ENCODE data around the gene PCSK4. TPM values are rescaled to one million over a fixed set of nuclear protein-coding genes. Genes with fewer than 3 reads are reported as not detected.
A peak's percentile ranks its signal among the peaks of the same experiment; 100 is the strongest.

Gene PCSK4
- total and polyA plus RNA-seq, 2 of the 13 experiments (the other 11 are each of a cell fraction or from before 2014, with no cell fraction given): 2.0 to 2.7 TPM

DNA sequence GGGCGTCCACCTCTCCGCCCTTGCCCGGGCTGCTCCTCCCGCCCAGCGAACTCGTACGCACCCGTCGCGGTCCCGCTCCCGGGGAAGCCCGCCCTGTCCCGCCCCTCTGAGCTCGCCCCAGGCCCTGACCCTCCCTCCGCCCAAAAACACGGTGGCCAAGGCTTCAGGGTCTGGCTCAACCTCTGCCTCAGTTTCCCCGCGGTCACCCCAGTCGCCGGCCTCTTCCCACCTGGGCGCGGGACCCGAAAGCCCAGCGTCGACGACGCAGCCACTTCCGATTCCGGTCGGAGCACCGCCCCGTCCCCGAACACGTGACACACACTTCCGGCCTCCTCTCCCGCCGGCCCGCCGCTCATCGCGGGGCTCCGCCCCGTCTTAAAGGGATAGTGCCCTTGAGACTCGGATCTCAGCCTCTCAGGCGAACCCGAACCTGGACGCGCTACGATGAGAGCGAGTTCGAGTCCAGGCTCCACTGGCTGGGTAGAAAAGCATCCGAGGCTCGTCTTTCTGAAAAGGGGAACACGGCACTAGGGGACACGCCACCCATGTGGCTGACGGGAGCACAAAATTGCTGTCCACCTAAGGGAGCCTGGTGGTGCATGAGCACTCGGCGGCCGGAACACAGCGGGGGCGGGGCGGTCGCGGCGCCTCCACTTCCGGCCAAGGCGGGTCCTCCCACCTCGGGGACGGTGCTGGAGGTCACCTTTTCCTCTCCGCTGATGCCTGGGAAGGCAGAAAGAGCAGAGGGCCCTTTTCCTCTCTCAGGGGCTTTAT is 11.0 kb downstream of the PCSK4 start, which contains the start of gene C19orf25 (continued):
- TF ChIP-seq, protein P1, sequence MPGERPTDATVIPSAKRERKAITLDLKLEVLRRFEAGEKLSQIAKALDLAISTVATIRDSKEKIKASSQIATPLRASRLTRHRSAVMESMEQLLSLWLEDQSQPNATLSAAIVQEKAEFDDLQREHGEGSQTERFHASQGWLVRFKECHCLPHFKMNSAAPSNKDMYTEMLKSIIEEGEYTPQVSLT (CRISPR knock-in tag; IDR thresholded peaks at IDR 0.05; ENCODE audit: borderline replicate concordance, low read depth): no peak
- TF ChIP-seq ZBTB7A (CRISPR knock-in tag; IDR thresholded peaks at IDR 0.05) (no peak), ZNF101 (CRISPR knock-in tag; IDR thresholded peaks at IDR 0.05; ENCODE audit: borderline replicate concordance, low read depth) (no peak), ZNF317 (CRISPR knock-in tag; IDR thresholded peaks at IDR 0.05) (no peak), SALL2 (CRISPR knock-in tag; IDR thresholded peaks at IDR 0.05) (no peak), ZNF567 (CRISPR knock-in tag; IDR thresholded peaks at IDR 0.05; ENCODE audit: borderline replicate concordance) (no peak), ZNF441 (CRISPR knock-in tag; IDR thresholded peaks at IDR 0.05; ENCODE audit: borderline replicate concordance) (peak; percentile 77; the same call in 1 of the 2 replicates), BRD4 (CRISPR knock-in tag; IDR thresholded peaks at IDR 0.05) (no peak), SKI (IDR thresholded peaks at IDR 0.05; ENCODE audit: partially characterized antibody) (peak; percentile 68), NFE2L2 (IDR thresholded peaks at IDR 0.05; ENCODE audit: low read length) (no peak), CBX2 (IDR thresholded peaks at IDR 0.05; ENCODE audit: low read depth, low read length) (no peak), CBX2 (CRISPR knock-in tag; IDR thresholded peaks at IDR 0.05; ENCODE audit: low read depth) (no peak), CBFB (CRISPR knock-in tag; IDR thresholded peaks at IDR 0.05) (no peak; the same call in 1 of the 2 replicates), ZBTB42 (CRISPR knock-in tag; IDR thresholded peaks at IDR 0.05) (no peak), KDM2A (CRISPR knock-in tag; IDR thresholded peaks at IDR 0.05; ENCODE audit: borderline replicate concordance, low read depth) (peak; percentile 63; the same call in 1 of the 2 replicates), ZNF552 (CRISPR knock-in tag; IDR thresholded peaks at IDR 0.05; ENCODE audit: borderline replicate concordance) (no peak), BHLHE40 (IDR thresholded peaks at IDR 0.05; ENCODE audit: low read length) (no peak; the same call in 1 of the 2 replicates), PCBP1 (IDR thresholded peaks at IDR 0.05; ENCODE audit: borderline replicate concordance, low read depth, low read length) (no peak)
- TF ChIP-seq, protein P2, sequence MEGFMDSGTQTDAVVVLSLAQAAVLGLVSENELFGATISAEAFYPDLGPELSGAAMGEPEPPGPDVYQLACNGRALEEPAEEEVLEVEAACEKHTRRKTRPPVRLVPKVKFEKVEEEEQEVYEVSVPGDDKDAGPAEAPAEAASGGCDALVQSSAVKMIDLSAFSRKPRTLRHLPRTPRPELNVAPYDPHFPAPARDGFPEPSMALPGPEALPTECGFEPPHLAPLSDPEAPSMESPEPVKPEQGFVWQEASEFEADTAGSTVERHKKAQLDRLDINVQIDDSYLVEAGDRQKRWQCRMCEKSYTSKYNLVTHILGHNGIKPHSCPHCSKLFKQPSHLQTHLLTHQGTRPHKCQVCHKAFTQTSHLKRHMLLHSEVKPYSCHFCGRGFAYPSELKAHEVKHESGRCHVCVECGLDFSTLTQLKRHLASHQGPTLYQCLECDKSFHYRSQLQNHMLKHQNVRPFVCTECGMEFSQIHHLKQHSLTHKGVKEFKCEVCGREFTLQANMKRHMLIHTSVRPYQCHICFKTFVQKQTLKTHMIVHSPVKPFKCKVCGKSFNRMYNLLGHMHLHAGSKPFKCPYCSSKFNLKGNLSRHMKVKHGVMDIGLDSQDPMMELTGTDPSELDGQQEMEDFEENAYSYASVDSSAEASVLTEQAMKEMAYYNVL (CRISPR knock-in tag; IDR thresholded peaks at IDR 0.05; ENCODE audit: borderline replicate concordance): 0 out of 2 replicates have a peak, but pooled peaks have one; percentile 31
- TF ChIP-seq, protein P3, sequence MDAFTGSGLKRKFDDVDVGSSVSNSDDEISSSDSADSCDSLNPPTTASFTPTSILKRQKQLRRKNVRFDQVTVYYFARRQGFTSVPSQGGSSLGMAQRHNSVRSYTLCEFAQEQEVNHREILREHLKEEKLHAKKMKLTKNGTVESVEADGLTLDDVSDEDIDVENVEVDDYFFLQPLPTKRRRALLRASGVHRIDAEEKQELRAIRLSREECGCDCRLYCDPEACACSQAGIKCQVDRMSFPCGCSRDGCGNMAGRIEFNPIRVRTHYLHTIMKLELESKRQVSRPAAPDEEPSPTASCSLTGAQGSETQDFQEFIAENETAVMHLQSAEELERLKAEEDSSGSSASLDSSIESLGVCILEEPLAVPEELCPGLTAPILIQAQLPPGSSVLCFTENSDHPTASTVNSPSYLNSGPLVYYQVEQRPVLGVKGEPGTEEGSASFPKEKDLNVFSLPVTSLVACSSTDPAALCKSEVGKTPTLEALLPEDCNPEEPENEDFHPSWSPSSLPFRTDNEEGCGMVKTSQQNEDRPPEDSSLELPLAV (CRISPR knock-in tag; conservative IDR thresholded peaks at IDR 0.05; ENCODE audit: low read depth): no peak
- TF ChIP-seq, protein P4, sequence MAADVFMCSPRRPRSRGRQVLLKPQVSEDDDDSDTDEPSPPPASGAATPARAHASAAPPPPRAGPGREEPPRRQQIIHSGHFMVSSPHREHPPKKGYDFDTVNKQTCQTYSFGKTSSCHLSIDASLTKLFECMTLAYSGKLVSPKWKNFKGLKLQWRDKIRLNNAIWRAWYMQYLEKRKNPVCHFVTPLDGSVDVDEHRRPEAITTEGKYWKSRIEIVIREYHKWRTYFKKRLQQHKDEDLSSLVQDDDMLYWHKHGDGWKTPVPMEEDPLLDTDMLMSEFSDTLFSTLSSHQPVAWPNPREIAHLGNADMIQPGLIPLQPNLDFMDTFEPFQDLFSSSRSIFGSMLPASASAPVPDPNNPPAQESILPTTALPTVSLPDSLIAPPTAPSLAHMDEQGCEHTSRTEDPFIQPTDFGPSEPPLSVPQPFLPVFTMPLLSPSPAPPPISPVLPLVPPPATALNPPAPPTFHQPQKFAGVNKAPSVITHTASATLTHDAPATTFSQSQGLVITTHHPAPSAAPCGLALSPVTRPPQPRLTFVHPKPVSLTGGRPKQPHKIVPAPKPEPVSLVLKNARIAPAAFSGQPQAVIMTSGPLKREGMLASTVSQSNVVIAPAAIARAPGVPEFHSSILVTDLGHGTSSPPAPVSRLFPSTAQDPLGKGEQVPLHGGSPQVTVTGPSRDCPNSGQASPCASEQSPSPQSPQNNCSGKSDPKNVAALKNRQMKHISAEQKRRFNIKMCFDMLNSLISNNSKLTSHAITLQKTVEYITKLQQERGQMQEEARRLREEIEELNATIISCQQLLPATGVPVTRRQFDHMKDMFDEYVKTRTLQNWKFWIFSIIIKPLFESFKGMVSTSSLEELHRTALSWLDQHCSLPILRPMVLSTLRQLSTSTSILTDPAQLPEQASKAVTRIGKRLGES (CRISPR knock-in tag; IDR thresholded peaks at IDR 0.05; ENCODE audit: borderline replicate concordance): no peak
- TF ChIP-seq, protein P5, sequence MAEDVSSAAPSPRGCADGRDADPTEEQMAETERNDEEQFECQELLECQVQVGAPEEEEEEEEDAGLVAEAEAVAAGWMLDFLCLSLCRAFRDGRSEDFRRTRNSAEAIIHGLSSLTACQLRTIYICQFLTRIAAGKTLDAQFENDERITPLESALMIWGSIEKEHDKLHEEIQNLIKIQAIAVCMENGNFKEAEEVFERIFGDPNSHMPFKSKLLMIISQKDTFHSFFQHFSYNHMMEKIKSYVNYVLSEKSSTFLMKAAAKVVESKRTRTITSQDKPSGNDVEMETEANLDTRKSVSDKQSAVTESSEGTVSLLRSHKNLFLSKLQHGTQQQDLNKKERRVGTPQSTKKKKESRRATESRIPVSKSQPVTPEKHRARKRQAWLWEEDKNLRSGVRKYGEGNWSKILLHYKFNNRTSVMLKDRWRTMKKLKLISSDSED (CRISPR knock-in tag; IDR thresholded peaks at IDR 0.05): no peak

Measured in HepG2 (cell line).